Astrocyte of the spinal cord (primary cell): Measurements from ENCODE around the gene CD3D.

Experiments
- DNase-seq: peaks from one replicate; pipeline ENCODE4 v3.0.0; 2011; ENCODE audit warnings: low read depth, low spot score
- H3K4me3 ChIP-seq: 2 replicates; pipeline ENCODE4 v1.5.1; 2011; ENCODE audit warnings: low read depth, mild to moderate bottlenecking, low read length, moderate library complexity
- in situ Hi-C: cut with HindIII; loops from 2 replicates; pipeline ENCODE4 v1.10.0; 2017; ENCODE audit warnings: low sequenced_read_pairs
- TF ChIP-seq, protein P1 (sequence below): IDR thresholded peaks from 2 replicates; pipeline ENCODE4 v1.5.1; 2012; ENCODE audit warnings: low read depth, mild to moderate bottlenecking, low read length, inconsistent platforms

Gene CD3D

DNA sequence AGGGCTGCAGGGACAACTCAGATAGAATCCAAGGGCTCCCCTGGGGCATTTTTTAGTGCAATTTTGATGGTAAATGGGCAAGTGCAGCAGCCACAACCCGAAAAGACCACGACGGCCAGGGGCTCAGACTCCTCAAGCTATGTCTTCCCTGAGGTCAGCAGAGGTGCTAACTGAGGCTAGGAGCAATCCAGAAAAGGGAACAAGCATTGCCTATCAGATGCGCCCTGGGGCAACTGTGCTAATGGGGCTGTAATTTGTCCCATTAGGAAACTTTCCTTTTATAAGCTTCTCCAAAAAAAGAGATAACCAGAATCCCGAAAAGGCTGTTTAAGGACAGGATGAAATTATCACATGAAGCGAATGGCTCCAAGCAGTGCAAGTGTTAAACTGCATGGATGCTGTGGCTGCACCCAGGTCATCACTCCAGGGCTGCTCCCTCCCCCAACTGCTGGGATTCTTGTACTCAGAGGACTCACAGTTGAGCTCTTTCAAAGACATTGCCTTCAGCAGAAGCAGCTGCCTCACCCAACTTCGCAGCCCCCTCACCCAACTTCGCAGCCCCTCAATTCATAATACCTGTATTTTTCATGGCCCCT is 40.8 kb downstream of the CD3D start:
- in situ Hi-C loops: no loop called here
- H3K4me3 ChIP-seq: no peak overlapping the region
- no peak for DNase-seq
- TF ChIP-seq, protein P1, sequence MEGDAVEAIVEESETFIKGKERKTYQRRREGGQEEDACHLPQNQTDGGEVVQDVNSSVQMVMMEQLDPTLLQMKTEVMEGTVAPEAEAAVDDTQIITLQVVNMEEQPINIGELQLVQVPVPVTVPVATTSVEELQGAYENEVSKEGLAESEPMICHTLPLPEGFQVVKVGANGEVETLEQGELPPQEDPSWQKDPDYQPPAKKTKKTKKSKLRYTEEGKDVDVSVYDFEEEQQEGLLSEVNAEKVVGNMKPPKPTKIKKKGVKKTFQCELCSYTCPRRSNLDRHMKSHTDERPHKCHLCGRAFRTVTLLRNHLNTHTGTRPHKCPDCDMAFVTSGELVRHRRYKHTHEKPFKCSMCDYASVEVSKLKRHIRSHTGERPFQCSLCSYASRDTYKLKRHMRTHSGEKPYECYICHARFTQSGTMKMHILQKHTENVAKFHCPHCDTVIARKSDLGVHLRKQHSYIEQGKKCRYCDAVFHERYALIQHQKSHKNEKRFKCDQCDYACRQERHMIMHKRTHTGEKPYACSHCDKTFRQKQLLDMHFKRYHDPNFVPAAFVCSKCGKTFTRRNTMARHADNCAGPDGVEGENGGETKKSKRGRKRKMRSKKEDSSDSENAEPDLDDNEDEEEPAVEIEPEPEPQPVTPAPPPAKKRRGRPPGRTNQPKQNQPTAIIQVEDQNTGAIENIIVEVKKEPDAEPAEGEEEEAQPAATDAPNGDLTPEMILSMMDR: no peak

DNA sequence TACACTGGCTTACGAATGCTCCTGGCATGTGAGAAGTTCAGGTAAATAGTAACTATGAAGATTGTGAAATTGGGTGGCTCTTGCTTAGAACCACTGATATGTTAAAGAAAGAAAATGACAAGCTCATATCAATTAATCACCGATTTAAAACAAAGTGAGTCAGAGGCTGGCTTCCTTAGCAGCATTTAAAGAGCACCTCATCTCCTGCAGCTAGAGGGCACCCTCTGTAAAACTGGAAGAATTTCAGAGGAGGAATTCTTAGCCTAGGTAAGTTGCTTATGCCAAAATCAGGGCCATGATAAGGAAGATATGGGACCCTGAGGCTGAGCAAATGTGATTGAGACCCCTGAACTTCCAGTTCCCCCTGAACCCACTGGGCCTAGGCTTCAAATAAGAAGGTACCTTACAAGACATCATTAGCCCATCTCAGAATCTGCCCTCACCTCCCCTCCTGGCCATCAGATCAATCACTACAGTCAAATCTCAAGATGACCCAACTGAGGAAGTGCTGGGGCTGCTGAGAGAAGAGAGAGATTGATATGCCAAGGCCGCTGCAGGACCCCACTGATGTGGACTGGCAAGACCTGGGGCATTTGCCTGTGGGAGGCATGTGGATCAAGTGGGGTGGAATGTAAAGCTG is 46.6 kb downstream of the CD3D start:
- H3K4me3 ChIP-seq: no peak overlapping the region
- TF ChIP-seq, protein P1: peak; percentile 57
- in situ Hi-C loops: no loop called here
- DNase-seq: peak; percentile 6

DNA sequence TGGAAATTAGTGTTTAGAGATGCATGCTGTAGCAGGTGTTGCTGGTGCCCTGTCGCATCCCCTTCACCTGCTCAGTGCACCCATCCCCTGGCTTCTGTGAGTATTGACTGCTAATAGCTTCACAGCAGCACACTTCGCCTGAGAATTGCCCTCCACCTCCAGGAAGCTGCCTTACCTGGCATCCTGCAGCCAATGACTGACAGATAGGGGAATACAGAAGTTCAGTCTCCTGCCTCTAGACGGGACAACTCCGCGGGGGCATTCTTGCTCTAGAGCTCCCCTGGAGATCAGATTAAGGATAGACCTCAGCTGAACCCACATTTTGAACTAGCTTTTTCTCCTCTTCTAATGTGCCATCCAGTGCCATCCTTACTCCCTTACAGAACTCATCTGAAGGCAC is 47.3 kb downstream of the CD3D start:
- in situ Hi-C loops: no loop called here
- DNase-seq: no peak
- TF ChIP-seq, protein P1: peak; percentile 12
- no peak overlapping the region for H3K4me3 ChIP-seq

DNA sequence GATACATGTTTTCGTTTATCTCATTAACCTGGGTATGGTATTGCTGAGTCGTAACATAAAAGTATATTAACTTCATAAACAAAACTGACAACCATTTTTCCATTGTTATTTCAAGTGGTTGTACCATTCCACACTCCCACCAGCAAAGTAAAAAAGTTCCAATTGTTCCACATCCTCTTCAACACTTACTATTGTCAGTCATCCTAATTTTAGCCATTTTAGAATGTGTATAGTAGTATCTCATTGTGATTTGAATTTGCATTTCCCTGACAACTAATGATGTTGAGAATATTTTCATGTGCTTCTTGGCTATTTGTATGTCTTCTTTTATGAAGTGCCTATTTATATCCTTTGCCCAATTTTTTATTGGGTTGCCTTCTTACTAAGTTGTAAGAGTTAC is 48.5 kb downstream of the CD3D start:
- no peak for DNase-seq
- no peak overlapping the region for H3K4me3 ChIP-seq
- in situ Hi-C loops: no loop called here
- TF ChIP-seq, protein P1: no peak

DNA sequence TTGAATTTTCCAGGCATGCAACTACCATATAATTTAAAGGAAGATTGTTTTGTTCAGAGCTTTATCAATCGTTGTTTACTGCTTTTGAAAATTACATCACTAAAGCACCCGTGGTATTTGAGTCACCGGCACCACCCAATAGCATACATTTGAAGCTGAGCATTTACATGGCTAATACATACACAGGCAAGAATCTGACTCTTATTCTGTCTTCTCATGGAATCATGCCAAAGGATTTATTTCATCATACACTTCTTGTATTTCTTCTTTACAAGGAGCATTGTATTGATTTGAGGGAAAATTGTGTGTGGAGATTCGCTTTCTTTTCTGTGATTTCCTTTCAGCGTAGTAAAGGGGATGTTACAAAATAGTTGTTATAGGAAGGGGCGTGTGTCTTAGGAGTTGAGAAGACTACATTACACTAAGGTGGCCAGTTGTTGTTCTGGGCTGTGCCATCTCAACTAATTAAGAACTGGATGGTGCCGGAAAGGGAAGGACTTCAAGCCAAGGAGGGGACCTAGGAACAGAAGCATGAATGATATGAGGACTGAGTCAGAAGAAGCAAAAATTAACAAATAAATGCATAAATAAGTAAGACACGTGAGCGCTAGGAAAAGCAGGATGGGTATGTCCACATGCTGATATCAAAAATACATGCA is 50.9 kb downstream of the CD3D start:
- DNase-seq: no peak
- in situ Hi-C loops: no loop called here
- no peak overlapping the region for H3K4me3 ChIP-seq
- TF ChIP-seq, protein P1: no peak

DNA sequence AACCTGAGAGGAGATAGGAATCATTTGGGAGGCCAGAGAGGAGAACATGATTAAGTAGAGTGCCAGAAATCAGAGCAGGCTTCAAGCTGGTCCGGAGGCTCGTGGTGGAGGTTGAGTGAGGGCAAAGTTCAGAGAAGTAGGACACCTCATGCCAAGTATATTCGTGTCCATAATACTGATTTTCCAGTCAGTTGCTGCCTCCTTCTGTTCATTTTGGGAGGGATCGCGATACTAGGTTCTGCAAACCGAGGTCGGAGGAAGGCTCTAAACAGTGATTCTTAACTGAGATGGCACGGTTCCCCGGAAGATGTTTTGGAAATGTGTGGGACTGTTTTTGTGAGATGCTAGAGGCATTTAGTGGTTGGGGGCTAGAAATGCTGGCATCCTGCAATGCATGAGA is 51.6 kb downstream of the CD3D start:
- in situ Hi-C loops: no loop called here
- no peak overlapping the region for H3K4me3 ChIP-seq
- TF ChIP-seq, protein P1: no peak
- DNase-seq: no peak
